Stimulated activated CD4-positive, alpha-beta T cell treated with anti-CD3 and anti-CD28 coated beads, Interleukin-12 subunit alpha, Interleukin-12 subunit beta, amount 100 ng/mL, for 48 hours (primary cell): ENCODE results near the gene ACAD8.
"Not testable (repeated sequence)": the region's sequence is repeated elsewhere in the genome, so short reads cannot be mapped to it uniquely, and the experiment has no call there.

ENCODE experiments used
- DNase-seq, 3 donors: peaks; one replicate each; pipeline ENCODE4 v3.0.0-alpha.2; 2020; ENCODE audit warnings: low read depth in 2 of 3, low spot score in 1 of 3

Gene ACAD8

GRCh38 chr11:134238956-134239355, 14.4 kb upstream of the ACAD8 start:
- no peak for DNase-seq

- DNase-seq: no peak
Observed at GRCh38 chr11:134240592-134240991, 12.8 kb upstream of the ACAD8 start.

- DNase-seq: no peak
Observed at GRCh38 chr11:134242376-134242775, 11.0 kb upstream of the ACAD8 start.

DNA sequence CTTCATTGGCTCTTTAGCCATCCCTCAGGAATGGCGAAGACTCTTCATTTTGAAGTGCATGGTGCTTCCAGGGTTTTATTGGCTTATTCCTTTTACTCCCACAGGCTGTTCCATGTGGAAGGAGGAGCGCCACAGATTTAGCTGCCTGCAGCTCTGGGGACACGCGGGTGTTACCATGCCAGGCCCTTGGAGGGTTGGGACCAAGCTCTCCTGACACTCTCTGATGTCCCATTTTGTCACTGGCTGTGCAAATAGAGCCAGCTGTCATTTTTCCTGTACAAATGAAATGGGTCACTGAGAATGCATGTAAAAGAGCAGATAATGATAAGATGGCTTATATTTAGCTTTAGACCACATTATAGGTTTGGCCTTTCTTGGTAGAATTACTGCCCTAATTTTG, 9.5 kb upstream of the ACAD8 start:
- DNase-seq: no peak

DNA sequence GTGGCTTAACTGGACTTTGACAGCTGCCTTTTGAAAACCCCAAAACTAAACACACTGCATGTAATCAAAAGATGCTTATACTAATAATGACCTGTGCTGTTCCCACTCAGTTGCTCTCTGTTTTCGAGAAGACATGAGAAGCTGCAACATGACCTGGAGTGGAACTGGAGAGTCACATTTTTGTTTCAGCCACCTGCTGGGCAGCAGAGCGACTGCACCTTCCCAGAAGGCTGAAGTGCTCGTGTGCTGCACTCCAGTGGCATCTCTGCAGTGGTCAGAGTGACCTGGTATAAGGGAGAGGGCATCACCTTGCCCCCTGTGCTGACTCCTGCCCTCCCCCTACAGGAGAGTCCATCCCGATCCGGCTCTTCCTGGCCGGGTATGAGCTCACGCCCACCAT, 8.8 kb upstream of the ACAD8 start:
- no peak for DNase-seq

- no peak for DNase-seq
Observed at GRCh38 chr11:134245434-134245833, 7.9 kb upstream of the ACAD8 start.

- DNase-seq: no peak
Observed at GRCh38 chr11:134246100-134246499, 7.3 kb upstream of the ACAD8 start.

- no peak for DNase-seq
Observed at GRCh38 chr11:134246678-134247077, 6.7 kb upstream of the ACAD8 start.

DNA sequence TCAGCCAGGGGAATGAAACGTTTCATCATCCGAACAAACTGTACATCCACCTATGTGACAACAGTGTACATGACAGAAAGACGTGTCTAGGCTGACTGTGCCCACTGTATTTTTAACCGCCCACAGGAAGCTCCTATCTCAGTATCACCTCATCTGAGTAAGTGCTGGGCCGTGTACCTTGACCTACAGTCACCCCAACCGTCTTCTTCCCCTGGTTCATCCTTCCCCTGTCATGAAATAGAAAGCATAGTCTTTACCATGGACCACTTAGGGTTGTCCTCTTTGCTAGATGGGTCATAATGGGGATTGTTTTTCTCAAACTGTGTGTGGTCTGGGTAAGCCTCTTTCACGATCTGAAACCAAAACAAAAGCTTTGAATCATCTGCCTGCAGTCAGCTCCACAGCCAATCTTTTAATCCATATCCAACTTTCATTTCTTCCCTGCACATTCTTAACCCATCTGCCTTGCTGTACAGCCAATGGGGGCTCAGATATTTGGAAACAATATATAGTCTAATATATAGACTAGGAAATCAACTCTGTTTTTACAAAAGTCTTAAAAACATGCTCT, 4.4 kb upstream of the ACAD8 start:
- no peak for DNase-seq

GRCh38 chr11:134250246-134250645, 3.1 kb upstream of the ACAD8 start:
- no peak for DNase-seq

DNA sequence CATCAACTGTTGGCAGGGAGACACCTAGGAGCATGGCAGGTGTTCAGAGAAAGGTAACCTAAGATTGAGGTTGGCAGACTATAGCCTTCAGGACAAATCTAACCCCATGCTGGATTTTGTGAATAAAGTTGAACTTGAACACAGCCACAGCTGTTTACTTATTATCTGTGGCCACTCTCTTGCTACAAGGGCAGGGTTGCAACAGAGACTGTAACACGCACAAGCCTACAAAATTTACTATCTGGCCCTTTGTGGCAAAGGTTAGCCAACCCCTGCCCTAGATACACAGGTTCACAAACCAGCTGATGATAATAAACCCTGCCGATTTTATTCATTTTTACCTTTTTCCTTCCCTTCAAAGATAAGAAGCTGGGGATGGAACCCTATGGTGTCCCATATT, 2.7 kb upstream of the ACAD8 start:
- no peak for DNase-seq

DNA sequence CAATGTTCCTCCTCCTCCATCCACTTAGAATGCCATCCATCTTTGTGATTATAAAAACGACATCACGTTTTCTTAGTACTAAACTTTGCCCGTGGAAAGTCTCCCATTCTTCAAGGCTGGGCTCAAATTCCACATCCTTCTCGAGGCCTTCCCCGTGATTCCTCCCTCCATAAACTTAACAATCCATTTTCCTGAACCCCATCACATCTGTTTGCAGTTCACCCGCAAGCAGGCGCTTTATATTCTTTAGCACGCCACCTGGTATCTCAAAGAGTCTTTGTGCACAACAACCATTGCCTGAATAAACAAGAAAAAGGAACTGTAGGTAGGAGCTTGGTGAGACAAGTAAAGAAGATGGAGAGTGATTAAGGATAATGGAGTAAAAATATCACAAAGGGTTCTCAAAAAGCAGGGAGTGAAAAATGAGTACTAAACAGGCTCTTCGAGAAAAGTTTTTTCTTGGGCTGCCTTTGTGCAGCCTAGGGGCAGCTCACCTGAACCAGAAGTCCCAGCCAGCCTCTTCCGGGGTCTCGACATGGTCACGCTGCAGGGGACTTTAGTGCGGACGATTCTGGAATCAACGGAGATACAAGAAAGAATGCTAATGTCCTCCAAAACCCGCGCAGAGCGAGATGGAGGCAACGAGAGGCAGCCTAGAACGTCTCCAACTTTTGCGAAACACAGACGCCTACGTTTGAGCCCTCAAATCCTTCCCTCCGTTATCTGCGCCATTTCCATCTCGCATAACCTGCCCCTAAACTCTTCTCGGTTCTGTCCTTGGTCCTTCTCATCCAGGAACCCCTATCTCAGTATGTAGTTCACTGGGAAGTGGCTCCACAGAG, 801 bp upstream of the ACAD8 start:
- no peak for DNase-seq

GRCh38 chr11:134254433-134255183, 1.2 kb downstream of the ACAD8 start:
- DNase-seq: no peak

- DNase-seq: not testable (repeated sequence)
Observed at GRCh38 chr11:134255184-134255561, 1.8 kb downstream of the ACAD8 start.

GRCh38 chr11:134257101-134257500, 3.7 kb downstream of the ACAD8 start:
- no peak for DNase-seq

- no peak for DNase-seq
Observed at GRCh38 chr11:134258577-134258976, 5.2 kb downstream of the ACAD8 start.

DNA sequence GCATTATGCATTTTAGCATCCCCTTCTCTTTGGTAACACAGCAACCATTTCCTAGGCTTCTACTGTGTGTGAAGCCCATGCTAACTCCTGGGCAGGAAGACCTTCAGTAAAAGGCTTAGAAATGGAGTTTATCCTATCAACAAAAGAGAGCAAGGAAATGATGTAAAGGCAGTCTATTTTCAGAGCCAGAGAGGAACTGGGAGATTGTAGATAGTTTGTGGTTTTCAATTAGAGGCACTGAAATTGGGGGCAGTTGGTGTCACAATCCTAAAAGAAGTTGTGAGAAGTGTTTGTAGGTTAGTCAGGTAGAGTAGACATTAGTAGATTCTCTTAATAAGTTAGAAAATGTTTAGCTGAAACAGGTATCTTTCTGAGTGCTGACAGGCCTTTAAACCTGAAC, 7.1 kb downstream of the ACAD8 start:
- DNase-seq: no peak

DNA sequence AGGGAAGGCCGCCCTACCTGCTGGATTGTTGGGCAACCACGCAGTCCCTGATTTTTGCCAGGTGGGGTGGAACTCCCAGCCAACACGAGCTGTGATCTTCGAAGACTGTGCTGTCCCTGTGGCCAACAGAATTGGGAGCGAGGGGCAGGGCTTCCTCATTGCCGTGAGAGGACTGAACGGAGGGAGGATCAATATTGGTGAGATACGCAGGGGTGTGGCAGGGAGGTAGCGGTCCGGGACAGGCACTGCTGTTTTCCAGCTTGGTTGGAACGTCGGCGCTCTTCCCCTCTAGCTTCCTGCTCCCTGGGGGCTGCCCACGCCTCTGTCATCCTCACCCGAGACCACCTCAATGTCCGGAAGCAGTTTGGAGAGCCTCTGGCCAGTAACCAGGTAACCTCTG, 7.6 kb downstream of the ACAD8 start:
- DNase-seq: no peak

DNA sequence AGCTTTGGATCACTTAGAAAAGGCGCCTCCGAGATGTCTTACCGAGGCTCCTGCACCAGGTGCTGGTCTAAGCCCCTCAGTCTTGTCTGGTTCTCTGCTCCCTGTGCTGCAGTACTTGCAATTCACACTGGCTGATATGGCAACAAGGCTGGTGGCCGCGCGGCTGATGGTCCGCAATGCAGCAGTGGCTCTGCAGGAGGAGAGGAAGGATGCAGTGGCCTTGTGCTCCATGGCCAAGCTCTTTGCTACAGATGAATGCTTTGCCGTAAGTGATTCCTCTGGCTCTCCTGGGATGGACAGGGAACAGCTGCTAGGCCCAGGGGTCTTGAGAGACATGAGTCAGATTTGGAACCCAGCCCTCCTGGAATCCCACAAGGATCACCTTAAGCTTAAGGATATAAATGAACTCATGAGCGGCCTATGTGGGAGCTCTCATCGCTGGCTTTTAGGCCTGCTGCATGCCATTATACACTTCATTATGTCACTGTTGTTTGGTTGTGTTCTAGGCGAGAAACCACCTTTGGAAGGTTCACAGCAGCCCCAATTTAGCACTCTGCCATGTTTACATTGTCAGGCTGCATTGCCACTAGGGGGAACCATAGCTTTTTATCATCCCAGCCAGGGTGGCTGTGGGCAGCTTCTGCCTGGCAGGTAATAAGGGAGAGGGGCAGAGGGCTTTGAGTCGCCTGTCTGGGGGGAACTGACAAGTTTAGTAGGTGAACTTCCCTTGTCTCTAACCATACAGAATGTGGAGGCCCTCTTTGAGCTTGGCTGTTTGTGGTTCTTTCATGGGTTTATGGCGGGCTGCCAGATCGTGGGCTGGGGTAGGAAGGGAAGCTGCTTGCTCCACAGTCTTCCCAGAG, 8.5 kb downstream of the ACAD8 start:
- DNase-seq: peak in 1 of 3 donors; percentile 27

DNA sequence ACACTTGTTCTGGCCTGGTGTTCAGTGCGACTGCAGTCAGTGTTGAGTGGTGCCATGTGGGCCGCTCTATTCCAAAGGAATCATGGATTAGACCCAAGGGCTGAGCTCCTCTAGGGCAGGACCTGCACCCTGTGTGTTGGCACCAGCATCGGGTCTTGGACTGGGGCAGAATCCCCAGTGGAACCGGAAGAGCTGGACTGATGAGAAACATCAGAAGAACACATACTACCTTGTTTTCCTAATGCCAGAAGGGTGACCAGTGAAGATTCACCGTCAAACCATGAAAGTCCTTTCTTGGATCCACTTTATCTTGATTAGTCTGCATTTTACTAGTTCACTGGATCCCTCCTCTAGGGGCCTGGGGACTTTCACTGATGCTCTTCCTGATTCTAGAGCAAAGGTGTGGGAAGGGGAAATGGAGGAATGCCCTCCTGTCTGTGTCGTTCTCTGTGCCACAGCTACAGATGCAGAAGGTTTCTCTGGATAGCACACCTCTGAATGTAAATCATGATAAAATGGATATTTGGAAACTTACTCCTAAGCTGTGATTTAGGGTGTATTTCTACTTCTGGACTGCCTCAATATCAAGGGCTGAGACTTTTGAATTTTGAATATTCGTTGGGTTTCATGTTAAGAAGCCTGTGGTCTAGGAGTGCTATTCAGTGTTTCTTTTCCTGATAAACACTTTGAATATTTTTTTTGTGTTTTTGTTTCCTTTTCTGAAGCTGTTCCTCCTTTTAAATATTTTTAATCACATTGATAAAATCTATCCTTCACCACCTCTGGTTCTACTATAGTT, 11.8 kb downstream of the ACAD8 start:
- no peak for DNase-seq
